Spinal cord (tissue), 10 donors: ENCODE data around the gene COASY. TPM values are rescaled to one million over a fixed set of nuclear protein-coding genes. Genes with fewer than 3 reads are reported as not detected.
"Not testable (repeated sequence)": the region's sequence is repeated elsewhere in the genome, so short reads cannot be mapped to it uniquely, and the experiment has no call there.

Experiments used
- DNase-seq, 6 donors: peaks; one replicate each; pipeline versions ENCODE4 v3.0.0 to v3.0.0-alpha.2; 2013 to 2015; ENCODE audit warnings: low spot score in 6 of 6, low read depth in 4 of 6
- H3K27ac ChIP-seq: one replicate; pipeline ENCODE4 v1.5.1; 2013; ENCODE audit warnings: low read depth, low read length, control low read depth
- H3K27me3 ChIP-seq: one replicate; pipeline ENCODE4 v1.6.1; 2013; ENCODE audit warnings: low read length; ENCODE audit not compliant: control insufficient read depth, insufficient read depth
- H3K36me3 ChIP-seq: one replicate; pipeline ENCODE4 v1.6.1; 2013; ENCODE audit warnings: low read length; ENCODE audit not compliant: control insufficient read depth, insufficient read depth
- H3K4me1 ChIP-seq: one replicate; pipeline ENCODE4 v1.6.1; 2013; ENCODE audit warnings: low read length; ENCODE audit not compliant: control insufficient read depth, insufficient read depth
- H3K4me3 ChIP-seq: one replicate; pipeline ENCODE4 v1.5.1; 2013; ENCODE audit warnings: low read depth, low read length, control low read depth
- H3K9me3 ChIP-seq: one replicate; pipeline ENCODE4 v1.6.1; 2013; ENCODE audit warnings: low read length; ENCODE audit not compliant: control insufficient read depth, insufficient read depth
- WGBS: methylation state at CpG from one replicate; pipeline ENCODE4 v1.1.5; 2013; ENCODE audit warnings: missing lambda C conversion rate; ENCODE audit not compliant: insufficient coverage; 5-methylcytosine and 5-hydroxymethylcytosine counted together
- polyA plus RNA-seq, 2 donors: library from polyadenylated mRNA; unstranded; fragments of 120-200 nt; gene quantifications; one replicate each; pipeline ENCODE4 v1.2.1, GENCODE V29; 2013; ENCODE audit not compliant: insufficient read length in 2 of 2
- total RNA-seq, 2 donors: library from RNA; depleted of rRNA in 1 of 2; stranded (reverse); fragments of 120-200 nt in 1 of 2; fragments of >200 nt in 1 of 2; gene quantifications; one replicate each; pipeline versions ENCODE4 v1.2.3 to v1.2.4, GENCODE V29; 2013 to 2014
- donor health status: healthy.

COASY gene
- total and polyA plus RNA-seq, 4 donors = 12.8 to 49.7 (median 35.2) TPM

DNA sequence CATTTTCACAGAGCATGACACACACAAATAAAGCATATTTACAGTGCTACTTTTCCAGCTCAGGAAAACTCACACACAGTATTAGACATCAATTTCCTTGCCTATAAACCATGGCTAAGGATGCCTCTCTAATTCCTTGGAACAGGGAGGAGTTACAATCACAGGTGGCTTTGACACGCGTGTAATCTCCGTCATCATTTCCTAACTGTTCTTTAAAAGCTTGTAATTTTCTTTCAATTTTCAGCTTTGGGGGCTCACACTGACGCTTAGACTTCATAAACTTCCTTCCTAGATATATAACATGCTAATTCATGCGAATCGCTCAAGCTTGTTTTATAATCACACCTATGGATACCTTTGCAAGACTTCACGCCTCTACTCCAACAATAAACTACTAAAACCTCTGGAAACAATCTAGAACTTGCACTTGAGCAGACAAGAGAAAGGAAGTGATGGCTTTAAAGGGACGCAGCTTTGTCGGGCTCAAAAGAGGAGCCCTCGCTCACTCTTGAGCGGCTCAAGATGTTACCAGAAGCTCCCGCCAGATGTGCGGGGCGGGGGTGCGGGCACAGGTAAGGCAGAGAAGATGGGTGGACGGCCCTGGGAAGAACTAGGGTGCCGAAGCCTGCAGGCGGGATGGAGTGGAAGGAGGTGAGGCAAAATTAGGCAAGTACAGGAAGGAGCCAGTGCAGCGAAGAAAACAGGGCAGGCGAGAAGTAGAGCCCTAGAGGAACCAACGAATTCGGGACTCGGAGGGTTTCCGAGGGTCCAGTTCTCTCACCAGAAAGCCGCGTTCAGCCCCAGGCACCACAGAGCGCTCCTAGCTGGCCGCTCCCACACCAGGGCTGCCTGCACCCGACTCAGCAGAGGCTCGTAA is 46.6 kb downstream of the COASY start:
- Histone ChIP-seq H3K27me3 (no peaks in the 10 kb centered on the region), H3K4me1 (peaks cover 21% of the 10 kb centered on the region), H3K9me3 (no peaks in the 10 kb centered on the region), H3K36me3 (peaks cover 24% of the 10 kb centered on the region), H3K4me3 (peak overlapping the region; percentile 87), H3K27ac (peak overlapping the region; percentile 92)
- 2% methylated on average over 29 of the region's 30 CpGs for WGBS
- DNase-seq = no peak

DNA sequence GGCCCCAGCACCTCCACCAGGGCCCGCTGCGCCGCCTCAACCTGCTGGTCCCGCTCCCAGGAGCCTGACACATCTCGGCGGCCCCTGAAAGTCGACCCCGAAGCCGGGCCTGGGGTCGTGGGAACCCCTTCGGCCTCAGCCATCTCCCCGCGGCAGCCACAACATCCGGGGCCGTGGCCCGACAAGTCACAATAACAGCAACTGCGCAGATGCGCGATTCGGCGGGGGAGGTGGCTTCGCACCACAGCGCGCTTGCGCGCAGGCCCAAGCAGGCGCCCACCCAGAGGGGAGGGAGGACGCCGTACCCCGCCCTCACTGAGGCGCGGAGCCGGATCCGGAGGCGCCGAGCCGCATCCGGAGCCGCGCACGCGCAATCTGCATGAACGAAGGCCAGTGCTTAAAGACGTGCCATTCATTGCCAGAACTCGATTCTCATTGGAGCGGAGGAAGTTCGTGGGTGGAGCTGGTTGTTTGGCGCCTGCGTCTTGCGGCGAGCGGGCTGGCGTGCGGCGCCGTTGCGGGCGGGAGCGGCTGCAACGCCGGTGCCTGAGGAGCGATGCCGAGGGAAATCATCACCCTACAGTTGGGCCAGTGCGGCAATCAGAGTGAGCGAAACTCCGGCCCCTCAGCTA is 47.4 kb downstream of the COASY start, which contains the start of the genes RETREG3 and TUBG1:
RETREG3 (minus strand) TSS at position 193 of the 632 bp plus-strand sequence; CDS start at position 143, 50 bp downstream.
TUBG1 (plus strand) TSS at position 502 of the 632 bp plus-strand sequence; CDS start at position 557, 55 bp downstream.
- Histone ChIP-seq H3K27ac (peak within 1 kb of the TSS; percentile 92), H3K36me3 (peaks cover 31% of the 10 kb centered on the region), H3K4me1 (peaks cover 21% of the 10 kb centered on the region), H3K4me3 (peak within 1 kb of the TSS; percentile 87), H3K9me3 (no peaks in the 10 kb centered on the region), H3K27me3 (no peaks in the 10 kb centered on the region)
- DNase-seq = peak; percentile 98 to 100 (median 99)
- WGBS = 0% methylated on average over 66 of the region's 66 CpGs

DNA sequence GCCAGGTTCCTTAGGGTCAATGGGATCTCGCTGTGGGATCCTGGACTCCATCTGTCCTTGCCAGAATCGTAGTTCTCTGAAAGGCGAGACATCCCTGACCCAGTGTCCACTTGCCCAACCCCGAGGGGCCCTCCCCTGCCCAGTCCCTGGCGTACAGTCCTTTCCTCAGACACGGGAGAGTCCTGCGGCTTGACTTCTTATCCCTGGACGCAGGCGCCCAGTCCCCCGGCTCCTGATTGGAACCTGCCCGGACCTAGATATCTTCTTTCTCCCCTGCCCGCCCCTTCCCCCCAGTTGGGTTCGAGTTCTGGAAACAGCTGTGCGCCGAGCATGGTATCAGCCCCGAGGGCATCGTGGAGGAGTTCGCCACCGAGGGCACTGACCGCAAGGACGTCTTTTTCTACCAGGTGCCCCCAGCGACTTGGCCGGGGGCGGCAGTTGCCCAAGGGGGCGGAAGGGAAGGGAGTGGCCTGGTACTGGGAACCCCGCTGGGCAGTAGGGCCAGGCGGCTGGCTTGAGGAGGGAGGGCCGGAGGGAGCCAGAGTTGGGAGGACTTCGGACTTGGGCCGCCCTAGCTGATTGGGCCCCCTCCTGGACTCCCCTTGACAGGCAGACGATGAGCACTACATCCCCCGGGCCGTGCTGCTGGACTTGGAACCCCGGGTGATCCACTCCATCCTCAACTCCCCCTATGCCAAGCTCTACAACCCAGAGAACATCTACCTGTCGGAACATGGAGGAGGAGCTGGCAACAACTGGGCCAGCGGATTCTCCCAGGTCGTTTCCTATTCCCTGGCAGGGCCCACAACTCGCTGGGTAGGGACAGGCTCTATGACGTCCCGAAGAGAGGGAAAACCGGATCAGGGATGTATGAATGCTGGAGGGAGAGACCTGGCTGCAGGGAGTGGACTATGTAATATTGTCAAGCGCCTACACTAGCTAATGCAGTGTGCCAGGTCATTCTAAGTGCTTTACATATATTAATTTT is 48.2 kb downstream of the COASY start:
- H3K36me3 ChIP-seq = peaks cover 39% of the 10 kb centered on the region
- peaks cover 21% of the 10 kb centered on the region for H3K4me1 ChIP-seq
- not testable (repeated sequence) for DNase-seq, H3K27me3 ChIP-seq, H3K9me3 ChIP-seq
- peak overlapping the region; percentile 87 for H3K4me3 ChIP-seq
- 3% methylated on average over 23 of the region's 42 CpGs for WGBS
- H3K27ac ChIP-seq = peak overlapping the region; percentile 78

DNA sequence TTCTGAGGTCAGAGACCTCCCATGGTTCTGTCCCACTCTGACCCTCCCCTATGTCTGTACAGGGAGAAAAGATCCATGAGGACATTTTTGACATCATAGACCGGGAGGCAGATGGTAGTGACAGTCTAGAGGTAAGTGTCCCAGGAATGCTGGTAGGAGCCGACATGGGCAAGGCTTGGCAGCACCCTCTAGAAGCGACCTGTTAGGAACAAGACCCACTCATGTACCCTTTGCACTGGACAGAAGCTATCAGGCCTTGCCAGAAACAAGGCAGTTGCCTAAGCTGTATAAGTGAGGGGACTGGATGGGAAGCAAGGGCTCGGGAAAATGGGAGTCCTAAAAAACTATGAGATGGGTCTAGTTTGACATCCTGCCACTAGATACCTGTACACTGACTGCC is 50.1 kb downstream of the COASY start:
- peaks cover 12% of the 10 kb centered on the region for H3K4me1 ChIP-seq
- no peak overlapping the region for H3K27ac ChIP-seq
- H3K9me3 ChIP-seq = no peaks in the 10 kb centered on the region
- no peaks in the 10 kb centered on the region for H3K27me3 ChIP-seq
- 100% methylated on average over 1 of the region's 4 CpGs for WGBS
- no peak overlapping the region for H3K4me3 ChIP-seq
- DNase-seq = no peak
- peaks cover 39% of the 10 kb centered on the region for H3K36me3 ChIP-seq

DNA sequence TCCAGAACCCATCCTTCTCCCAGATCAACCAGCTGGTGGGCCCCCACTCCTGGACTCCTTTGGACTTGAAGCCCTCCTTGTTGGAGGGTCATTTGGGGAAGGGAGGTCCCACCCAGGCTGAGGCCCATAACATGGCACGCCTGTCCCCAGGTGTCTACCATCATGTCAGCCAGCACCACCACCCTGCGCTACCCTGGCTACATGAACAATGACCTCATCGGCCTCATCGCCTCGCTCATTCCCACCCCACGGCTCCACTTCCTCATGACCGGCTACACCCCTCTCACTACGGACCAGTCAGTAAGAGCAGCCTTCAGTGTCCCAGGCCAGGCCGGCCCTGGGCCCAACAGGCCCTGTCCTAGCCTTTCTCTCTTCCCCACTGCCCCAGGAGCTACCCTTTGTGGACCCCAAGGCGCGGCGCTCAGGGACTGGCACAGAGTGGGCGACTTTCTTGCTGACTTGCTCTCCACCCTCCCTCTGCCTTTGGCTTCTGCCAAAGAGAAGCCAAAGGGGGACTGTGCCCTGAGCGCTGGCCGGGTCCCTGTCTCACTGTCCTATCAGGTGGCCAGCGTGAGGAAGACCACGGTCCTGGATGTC is 51.8 kb downstream of the COASY start:
- peaks cover 15% of the 10 kb centered on the region for H3K4me1 ChIP-seq
- WGBS = 92% methylated on average over 13 of the region's 17 CpGs

More for the DNA sequence above, 51.8 kb downstream of the COASY start:
- Histone ChIP-seq H3K9me3 (no peaks in the 10 kb centered on the region), H3K36me3 (peaks cover 39% of the 10 kb centered on the region), H3K27me3 (no peaks in the 10 kb centered on the region), H3K27ac (no peak overlapping the region), H3K4me3 (no peak overlapping the region)
- no peak for DNase-seq

Other genes with a start within 250 kb of the COASY start
- 10 to 100 TPM; 77.6 to 97.5 TPM for gene STAT3, start 173.7 kb upstream of the COASY start, total RNA-seq
- 10 to 100 TPM; 74.1 to 74.5 TPM for gene STAT3, start 173.7 kb upstream of the COASY start, polyA plus RNA-seq
- 100 to 1,000 TPM in 1 of 2 donors, 10 to 100 TPM in 1; 60.5 to 151 TPM for gene CAVIN1, start 138.9 kb upstream of the COASY start, total RNA-seq
- 10 to 100 TPM; 30.9 to 57.1 TPM for gene CAVIN1, start 138.9 kb upstream of the COASY start, polyA plus RNA-seq
- 100 to 1,000 TPM in 1 of 2 donors, 10 to 100 TPM in 1; 71.1 to 321 TPM for gene ATP6V0A1, start 103.3 kb upstream of the COASY start, total RNA-seq
- gene ATP6V0A1, start 103.3 kb upstream of the COASY start, polyA plus RNA-seq = 100 to 1,000 TPM; 179 to 218 TPM
- 10 to 100 TPM; 13.0 to 24.2 TPM for gene NAGLU, start 25.9 kb upstream of the COASY start, total RNA-seq
- 10 to 100 TPM; 17.2 to 23.4 TPM for gene NAGLU, start 25.9 kb upstream of the COASY start, polyA plus RNA-seq
- 1 to 10 TPM in 1 of 2 donors, under 1 TPM in 1; 0.69 to 5.2 TPM for gene HSD17B1, start 9.2 kb upstream of the COASY start, total RNA-seq
- 1 to 10 TPM; 5.2 to 6.8 TPM for gene HSD17B1, start 9.2 kb upstream of the COASY start, polyA plus RNA-seq
- gene MLX, start 5.0 kb downstream of the COASY start, total RNA-seq = 10 to 100 TPM; 20.3 to 23.7 TPM
- gene MLX, start 5.0 kb downstream of the COASY start, polyA plus RNA-seq = 10 to 100 TPM; 36.7 to 45.4 TPM
- 1 to 10 TPM; 5.9 to 10.0 TPM for gene PSMC3IP, start 15.6 kb downstream of the COASY start, total RNA-seq
- gene PSMC3IP, start 15.6 kb downstream of the COASY start, polyA plus RNA-seq = 10 to 100 TPM; 18.3 to 24.1 TPM
- gene RETREG3, start 47.2 kb downstream of the COASY start, total RNA-seq = 10 to 100 TPM; 41.1 to 50.4 TPM
- gene RETREG3, start 47.2 kb downstream of the COASY start, polyA plus RNA-seq = 10 to 100 TPM; 30.0 to 41.7 TPM
- gene TUBG1, start 47.5 kb downstream of the COASY start, total RNA-seq = 10 to 100 TPM; 17.0 to 42.9 TPM
- 10 to 100 TPM; 56.9 to 67.4 TPM for gene TUBG1, start 47.5 kb downstream of the COASY start, polyA plus RNA-seq
- gene TUBG2, start 97.1 kb downstream of the COASY start, total RNA-seq = 10 to 100 TPM; 21.1 to 26.9 TPM
- gene TUBG2, start 97.1 kb downstream of the COASY start, polyA plus RNA-seq = 10 to 100 TPM; 62.2 to 85.6 TPM
- 10 to 100 TPM in 1 of 2 donors, 1 to 10 TPM in 1; 5.5 to 23.7 TPM for gene PLEKHH3, start 114.8 kb downstream of the COASY start, total RNA-seq
- 10 to 100 TPM; 16.9 to 26.4 TPM for gene PLEKHH3, start 114.8 kb downstream of the COASY start, polyA plus RNA-seq
- gene CCR10, start 119.7 kb downstream of the COASY start, total RNA-seq = 1 to 10 TPM; 1.3 to 4.4 TPM
- gene CCR10, start 119.7 kb downstream of the COASY start, polyA plus RNA-seq = 1 to 10 TPM; 2.7 to 5.2 TPM
- gene CNTNAP1, start 120.4 kb downstream of the COASY start, total RNA-seq = 10 to 100 TPM; 19.8 to 70.9 TPM
- gene CNTNAP1, start 120.4 kb downstream of the COASY start, polyA plus RNA-seq = 10 to 100 TPM; 55.1 to 62.9 TPM
- gene EZH1, start 182.9 kb downstream of the COASY start, total RNA-seq = 10 to 100 TPM; 28.7 to 42.5 TPM
- gene EZH1, start 182.9 kb downstream of the COASY start, polyA plus RNA-seq = 10 to 100 TPM; 43.0 to 53.5 TPM
- gene RAMP2, start 199.1 kb downstream of the COASY start, total RNA-seq = 100 to 1,000 TPM in 1 of 2 donors, 10 to 100 TPM in 1; 25.2 to 106 TPM
- 100 to 1,000 TPM in 1 of 2 donors, 10 to 100 TPM in 1; 79.3 to 100 TPM for gene RAMP2, start 199.1 kb downstream of the COASY start, polyA plus RNA-seq
- gene VPS25, start 211.3 kb downstream of the COASY start, total RNA-seq = 100 to 1,000 TPM in 1 of 2 donors, 10 to 100 TPM in 1; 39.6 to 106 TPM
- gene VPS25, start 211.3 kb downstream of the COASY start, polyA plus RNA-seq = 10 to 100 TPM; 54.1 to 64.9 TPM
- gene WNK4, start 218.5 kb downstream of the COASY start, total RNA-seq = 10 to 100 TPM in 1 of 2 donors, 1 to 10 TPM in 1; 3.5 to 11.2 TPM
- 10 to 100 TPM in 1 of 2 donors, 1 to 10 TPM in 1; 1.9 to 14.1 TPM for gene WNK4, start 218.5 kb downstream of the COASY start, polyA plus RNA-seq
- gene COA3, start 236.6 kb downstream of the COASY start, total RNA-seq = 100 to 1,000 TPM in 1 of 2 donors, 10 to 100 TPM in 1; 83.3 to 152 TPM
- 100 to 1,000 TPM; 126 to 127 TPM for gene COA3, start 236.6 kb downstream of the COASY start, polyA plus RNA-seq
- 1 to 10 TPM in 1 of 2 donors, under 1 TPM in 1; 0.50 to 1.3 TPM for gene CNTD1, start 236.7 kb downstream of the COASY start, total RNA-seq
- gene CNTD1, start 236.7 kb downstream of the COASY start, polyA plus RNA-seq = 1 to 10 TPM; 1.3 to 2.8 TPM